Ammon's horn (tissue), 1 donor: ENCODE results near the gene OGFR.

Experiments
- DNase-seq: peaks from one replicate; pipeline ENCODE4 v3.0.0-alpha.2; 2016; ENCODE audit warnings: low spot score

The OGFR gene

DNA sequence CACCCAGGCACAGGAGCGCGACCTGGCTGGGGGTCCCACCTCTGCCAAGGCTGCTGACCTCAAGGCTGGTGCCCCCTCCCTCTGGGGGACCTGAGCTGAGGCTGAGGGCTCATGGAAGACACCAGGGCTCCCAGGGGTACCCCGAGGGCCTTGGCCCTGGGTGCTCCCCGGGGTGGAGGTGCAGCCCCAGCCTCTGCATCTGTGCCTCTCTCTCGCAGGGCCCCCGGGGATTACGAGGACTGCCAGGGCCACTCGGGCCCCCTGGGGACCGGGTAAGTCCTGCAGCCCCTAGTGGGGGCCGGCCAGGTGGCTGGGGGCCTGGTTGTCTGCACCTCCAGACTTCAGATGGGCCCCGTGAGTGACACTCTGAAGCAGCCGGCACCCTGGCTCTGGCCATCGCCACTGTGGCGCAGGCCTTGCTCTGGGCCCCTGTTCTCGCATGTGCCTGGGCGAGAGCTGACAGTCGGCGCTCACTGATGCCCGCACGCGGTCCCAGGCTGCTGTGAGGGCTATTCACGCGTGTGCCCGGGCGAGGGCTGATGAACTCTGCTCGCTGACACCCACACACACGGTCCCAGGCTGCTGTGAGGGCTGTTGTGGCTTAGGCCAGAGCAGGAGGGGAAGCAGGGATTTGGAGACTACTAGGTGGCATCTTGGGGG, 21.5 kb downstream of the OGFR start:
- DNase-seq: no peak

DNA sequence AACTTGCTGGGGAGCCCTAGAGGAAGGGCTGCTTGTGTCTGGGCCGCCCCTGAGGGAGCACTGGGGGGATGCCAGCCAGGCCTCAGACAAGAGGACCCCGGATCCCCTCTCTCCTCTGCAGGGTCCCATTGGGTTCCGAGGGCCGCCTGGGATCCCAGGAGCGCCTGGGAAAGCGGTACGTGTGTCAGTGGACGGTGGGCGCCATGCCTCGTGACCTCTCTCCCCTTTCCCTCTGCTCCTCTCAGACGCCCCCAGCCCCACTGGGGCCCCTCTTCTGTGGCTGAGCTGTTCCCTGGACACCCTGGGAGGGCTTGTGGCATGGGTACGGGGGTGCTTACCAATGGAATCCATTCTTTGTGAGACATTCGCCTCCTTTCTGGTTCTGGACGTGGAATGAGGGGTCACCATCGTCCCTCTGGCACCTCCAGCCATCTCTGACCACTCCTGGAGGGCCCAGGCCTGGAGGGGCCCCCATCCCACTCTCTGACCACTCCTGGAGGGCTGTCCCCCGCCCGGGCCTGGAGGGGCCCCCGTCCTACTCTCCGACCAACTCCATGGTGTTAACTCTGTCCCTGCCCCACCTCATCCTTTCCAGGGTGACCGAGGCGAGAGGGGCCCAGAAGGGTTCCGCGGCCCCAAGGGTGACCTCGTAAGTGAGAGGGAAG, 22.1 kb downstream of the OGFR start:
- no peak for DNase-seq

DNA sequence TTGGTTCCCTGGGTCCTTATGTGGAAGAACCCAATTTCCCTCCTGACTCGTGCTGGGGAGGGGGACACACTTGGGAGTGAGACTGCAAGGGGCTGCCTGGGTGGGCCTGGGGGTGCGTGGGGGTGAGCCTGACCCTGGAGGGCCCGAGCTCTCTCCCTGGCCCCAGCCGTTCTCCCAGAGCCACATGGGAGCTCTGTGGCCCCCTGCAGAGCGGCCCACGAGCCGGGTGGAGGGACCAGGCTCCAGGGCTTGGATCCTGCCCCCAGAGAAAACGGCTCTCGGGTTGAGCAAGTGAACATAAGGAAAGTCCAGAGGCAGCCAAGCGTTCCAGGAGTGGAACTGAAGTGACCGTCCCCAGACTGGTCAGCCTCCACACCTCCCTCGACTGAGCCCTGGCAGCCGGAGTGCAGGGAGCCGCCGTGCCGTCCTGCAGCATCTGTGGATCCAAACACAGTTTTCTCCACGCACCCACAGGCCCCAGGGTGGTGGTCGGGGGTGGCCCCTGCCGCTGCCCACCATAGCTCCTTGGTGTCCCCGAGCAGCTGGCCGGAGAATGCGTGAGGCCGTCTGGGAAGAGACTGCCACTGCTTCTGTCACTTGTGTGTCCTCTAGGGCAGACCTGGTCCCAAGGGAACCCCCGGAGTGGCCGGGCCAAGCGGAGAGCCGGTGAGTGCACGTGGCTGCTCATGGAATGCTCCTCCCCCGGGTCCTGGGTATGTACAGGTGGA, 22.8 kb downstream of the OGFR start:
- no peak for DNase-seq

DNA sequence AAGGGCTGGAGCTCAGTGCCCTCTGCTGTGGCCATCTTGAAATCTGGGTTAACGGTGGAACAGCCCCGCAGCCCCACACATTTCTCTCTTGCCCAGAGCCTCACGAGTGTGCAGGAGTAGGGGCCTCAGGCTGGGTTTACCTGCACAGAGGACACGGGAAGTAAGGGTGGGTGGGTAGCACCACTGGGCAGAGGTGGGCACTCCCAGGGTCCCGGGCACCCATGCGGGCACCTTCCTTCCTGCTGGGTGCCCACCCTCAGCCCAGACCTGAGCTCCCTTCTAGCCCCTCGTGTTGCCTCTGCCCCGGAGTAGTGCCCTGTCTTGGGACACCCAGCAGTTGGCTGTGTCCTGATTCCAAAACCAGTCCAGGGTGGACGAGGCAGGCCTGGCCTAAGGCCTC, 23.4 kb downstream of the OGFR start:
- DNase-seq: no peak

DNA sequence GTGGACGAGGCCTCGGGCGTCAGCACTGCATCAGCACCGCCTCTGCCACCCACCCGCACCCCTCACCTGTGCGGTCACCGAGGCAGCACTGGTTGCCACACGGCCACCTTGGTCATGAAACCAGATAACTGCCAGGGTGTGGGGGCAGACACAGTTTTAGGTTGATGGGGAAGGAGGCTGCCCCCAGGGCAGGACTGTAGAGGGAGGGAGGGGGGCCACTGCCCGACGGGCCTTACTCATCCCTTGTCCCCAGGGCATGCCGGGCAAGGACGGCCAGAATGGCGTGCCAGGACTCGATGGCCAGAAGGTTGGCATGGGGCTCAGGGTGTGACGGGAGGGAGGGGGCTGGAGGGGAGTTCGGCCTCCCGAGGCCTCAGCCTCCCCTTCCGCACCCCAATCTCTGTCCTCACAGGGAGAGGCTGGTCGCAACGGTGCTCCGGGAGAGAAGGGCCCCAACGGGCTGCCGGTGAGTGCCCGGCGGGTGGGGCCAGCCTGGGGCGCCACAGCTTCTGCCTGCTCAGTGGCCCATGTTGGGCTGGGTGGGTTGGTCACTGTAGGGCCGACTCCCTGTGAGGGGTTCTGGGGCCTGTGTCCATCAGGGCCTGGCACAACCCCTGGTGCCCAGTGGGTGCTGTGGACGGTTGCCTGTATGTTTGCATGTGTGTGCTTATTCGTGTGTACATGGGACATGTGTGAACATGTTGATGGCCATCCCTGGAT, 24.0 kb downstream of the OGFR start:
- DNase-seq: no peak

DNA sequence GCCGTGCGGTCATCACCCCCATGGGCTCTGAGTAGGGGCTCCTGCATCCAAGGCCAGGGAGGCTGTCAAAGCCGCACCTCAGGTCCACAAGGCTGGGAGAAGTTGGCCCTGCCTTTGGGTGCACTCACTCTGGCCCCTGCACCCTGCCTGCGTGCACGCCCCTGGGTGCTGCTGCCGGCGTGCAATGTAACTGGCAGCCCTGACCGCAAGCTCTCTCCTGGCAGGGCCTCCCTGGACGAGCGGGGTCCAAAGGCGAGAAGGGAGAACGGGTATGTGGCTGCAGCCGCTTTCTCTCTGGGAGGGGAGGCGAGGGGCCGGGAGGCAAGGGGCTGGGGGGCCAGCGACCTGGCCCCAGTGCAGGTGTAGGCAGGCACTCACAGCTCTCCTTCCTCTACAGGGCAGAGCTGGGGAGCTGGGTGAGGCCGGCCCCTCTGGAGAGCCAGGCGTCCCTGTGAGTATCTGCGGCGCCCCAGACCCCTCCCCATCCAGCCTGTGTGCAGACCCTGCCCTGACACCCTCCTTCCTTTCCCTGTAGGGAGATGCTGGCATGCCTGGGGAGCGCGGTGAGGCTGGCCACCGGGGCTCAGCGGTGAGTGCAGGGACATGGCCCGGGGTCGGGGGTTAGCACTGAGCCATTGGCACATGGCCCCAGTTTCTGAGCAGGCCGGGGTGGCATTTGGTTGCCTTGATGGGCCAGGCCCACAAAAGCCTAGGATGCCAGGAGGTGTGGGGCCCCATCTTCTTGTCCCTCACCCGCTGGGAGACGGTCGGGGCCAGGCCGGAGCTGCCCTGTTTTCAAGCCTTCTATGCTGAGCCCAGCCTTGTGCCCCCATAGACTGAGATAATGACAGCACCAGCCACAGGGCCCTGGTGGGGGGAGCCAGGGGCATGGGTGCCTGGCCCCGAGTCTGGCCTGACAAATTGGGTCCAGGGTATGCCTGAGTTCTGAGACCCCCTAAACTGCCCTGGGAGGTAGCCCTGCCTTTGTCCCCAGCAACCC, 24.9 kb downstream of the OGFR start:
- no peak for DNase-seq

DNA sequence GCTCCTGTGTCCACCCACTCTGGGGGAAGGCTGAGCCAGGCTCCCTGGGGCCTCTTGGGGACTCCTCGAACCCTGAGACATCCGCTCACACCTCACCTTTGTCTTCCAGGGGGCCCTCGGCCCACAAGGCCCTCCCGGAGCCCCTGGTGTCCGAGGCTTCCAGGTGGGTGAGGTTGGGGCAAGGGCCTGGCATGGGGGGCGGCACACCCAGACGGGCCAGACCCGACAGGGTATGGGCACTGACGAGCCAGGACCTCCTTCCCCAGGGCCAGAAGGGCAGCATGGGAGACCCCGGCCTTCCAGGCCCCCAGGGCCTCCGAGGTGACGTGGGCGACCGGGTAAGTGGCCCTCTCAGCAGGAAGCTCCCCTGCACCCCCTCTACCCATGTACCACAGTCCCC, 25.6 kb downstream of the OGFR start:
- no peak for DNase-seq

DNA sequence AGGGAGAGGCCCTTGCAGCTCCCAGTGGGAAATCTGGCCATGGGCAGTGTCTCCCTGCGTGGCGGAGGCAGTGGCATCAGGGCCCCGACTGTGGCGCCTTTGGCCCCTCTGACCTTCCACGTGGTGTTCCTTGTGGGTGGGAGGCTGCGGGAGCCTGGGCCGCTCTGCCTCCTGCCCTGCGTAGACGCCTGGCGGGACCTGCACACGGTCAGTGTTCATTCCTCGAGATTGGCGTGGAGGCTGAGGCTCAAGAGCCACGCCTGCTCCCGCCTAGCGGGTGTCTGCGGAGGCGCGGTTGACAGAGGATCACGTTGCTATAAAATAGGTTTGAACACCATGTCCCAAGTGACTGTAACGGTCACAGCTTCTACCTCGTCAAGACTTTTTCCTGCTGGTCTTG, 26.2 kb downstream of the OGFR start:
- DNase-seq: no peak

DNA sequence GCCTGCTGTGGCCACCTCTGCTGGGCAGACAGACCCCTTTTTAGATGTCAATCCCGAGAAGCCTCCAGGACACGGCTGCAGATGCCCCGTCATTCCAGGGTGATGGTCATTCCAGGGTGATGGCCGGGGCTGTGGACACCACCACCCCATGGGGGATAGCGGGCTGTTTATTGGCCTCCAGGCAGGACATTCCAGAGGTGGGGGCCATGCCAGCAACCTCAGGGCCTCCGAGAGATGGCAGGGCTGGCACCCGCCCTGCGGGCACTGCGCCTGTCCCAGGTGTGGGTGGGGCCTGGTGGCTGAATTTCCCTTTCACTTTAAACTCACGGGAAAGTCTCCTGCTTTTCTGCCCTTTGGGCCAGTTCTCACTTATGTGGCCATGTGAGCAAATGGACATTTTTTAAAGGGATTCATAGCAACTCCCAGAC, 26.7 kb downstream of the OGFR start:
- DNase-seq: no peak

DNA sequence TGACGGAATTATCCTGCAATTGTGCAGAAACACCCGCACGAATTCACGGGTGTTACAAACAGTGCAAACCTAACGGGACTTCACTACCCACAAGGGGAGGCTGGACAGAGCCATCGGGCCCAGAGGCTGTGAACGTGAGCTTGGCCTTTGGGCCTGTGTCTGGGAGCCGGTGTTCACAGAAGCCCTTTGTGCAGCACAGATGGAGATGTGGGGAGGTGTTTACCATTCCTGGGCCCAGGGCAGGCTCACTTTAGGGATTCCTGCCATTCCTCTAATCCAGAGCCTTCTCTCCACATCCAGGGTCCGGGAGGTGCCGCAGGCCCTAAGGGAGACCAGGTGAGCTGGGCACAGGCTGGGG, 27.2 kb downstream of the OGFR start:
- no peak for DNase-seq

DNA sequence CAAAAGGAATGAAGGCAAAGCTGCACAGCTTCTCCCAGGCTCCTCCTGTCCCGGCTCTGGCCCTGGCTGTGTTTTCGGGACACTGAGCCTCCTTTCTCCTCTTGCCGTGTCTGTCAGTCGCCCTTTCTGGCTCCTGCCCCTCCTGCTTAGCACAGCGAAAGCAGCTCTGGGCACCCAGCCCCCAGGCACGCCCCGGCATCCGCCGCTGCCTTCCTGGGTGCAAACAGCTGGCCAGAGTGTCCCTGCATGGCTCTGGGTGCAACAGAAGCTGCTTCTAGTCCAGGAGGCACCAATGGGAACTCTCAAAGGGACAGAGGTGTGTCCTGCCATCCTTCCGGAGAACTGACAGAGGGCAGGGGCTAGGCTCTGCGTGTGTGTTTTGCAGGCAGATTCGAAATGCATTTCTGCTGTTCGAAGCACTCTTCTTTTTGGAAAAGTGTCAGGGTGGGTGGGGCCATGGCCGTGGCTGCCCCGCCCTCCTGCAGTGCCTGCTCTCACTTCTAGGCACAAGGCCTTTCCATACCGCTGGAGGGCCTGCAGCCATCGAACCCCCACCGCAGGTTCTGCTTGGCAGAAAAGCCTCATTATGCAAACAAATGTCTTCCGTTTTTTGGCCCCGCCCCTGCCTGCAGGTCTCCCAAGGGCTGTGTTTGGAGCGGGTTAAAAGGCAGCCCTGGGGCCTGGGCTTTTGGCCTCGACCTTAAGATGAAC, 27.7 kb downstream of the OGFR start:
- no peak for DNase-seq

DNA sequence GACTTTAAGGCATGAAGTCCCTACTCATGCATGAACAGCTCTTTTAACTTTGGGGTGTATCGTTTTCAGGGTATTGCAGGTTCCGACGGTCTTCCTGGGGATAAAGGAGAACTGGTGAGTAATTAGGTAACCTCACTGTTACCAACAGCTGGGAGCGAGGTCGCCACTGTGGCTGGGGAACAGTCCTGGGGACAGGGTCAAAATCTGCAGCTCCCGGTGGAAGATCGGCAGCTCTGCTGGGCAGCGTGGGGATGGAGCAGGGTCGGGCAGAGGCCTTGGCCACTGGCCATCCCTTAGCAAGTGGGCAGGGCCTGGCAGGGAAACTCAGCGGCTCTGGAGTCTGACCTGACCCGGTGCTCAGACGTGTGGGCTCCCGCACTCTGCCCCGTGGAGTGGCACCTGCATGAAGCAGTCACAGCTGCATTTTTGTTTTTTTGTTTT, 28.3 kb downstream of the OGFR start:
- no peak for DNase-seq

DNA sequence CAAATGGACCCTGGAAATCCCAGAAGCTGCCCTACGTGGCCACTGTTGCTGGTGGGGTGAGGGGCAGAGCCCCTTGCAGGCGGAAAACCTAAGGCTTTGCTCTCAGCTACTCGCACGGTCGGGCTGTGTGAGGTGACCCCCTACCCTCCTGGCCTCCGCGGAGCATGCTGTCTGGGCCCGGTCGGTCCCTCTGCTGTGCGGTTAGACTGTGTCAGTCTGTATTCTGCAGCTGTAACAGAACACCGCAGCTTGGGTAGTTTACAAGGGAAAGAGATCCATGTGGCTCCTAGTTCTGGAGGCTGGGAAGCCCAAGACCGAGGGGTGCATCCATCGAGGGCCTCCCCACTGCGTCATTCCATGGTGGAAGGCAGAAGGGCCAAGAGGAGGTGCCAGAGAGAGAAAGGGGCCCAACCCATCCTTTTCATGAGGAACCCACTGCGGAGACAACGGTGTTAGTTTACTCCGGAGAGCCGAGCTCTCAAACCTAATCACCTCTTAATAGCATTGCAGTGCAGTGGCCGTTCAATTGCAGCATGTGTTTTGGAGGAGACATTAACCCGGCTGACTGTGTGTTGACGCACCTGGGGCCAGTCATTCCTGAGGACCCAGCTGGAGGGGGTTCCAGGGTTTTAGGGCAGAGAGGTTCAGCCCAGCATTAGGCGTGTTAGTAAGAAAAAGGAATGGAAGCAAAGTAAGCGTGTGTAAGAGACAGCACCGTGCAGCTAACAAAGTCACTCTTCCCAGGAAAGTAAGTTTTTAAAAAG, 30.5 kb downstream of the OGFR start:
- DNase-seq: no peak

DNA sequence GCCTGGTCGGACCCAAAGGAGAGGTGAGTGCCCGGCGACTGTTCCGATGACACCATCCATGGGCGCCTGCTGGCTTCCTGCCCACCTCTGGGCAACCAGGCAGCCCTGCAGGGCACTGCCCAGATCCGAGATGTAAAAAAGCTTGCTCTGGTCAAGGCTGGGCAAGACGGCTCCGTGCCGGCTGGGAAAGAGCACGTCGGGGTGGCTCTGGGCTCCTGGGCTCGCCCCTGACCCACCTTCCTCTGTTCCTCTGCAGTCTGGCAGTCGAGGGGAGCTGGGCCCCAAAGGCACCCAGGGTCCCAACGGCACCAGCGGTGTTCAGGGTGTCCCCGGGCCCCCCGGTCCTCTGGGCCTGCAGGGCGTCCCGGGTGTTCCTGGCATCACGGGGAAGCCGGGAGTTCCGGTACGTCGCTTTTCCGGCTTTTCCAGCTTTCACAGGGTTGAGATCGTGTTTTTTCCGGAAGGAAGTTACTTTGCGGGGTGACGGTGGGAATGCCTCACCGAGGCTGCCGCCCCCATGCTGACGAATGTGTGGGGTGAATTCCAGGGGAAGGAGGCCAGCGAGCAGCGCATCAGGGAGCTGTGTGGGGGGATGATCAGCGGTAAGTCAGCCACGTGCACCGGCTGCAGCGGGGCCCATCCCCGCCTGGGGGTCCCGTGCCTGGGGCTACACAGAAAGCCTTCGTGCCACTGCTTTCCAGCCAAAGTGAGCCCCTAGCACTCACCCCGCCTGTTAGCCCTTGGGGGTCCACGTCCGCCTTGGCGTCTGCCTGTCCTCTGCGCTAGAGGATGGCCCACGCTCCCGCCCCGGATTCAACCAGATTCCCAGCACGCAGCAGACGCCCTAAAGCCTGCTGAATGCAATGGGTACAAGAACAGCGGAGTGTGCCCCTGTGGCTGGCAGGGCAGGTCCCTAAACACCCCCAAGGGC, 31.6 kb downstream of the OGFR start:
- DNase-seq: no peak

DNA sequence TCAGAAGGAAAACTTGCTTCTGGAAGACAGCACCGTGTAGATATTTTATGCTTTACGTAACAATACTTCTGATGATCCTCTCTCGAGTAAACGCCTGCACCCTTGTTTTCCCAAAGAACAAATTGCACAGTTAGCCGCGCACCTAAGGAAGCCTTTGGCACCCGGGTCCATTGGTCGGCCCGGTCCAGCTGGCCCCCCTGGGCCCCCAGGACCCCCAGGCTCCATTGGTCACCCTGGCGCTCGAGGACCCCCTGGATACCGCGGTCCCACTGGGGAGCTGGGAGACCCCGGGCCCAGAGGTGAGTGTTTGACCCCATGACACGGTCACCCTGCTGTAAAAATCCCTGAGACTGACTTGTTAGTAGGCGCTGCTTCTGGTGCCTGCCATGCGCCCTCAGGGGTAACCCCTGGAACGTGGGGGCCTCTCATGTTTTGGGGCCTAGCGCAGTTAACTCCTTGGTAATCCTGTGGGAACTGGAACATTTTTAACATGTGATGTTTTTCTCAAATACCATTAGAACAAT, 32.4 kb downstream of the OGFR start:
- no peak for DNase-seq

DNA sequence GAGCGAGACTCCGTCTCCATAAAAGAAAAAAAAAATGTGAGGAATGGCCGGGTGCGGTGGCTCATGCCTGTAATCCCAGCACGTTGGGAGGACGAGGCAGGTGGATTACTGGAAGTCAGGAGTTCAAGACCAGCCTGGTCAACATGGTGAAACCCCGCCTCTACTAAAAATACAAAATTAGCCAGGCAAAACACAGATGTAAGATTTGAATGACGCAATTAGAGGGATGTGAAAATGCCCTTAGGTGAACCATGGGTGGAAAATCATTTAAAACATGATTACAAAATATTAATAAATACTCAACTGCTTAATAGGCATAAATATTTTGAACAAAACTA, 33.1 kb downstream of the OGFR start:
- DNase-seq: no peak

DNA sequence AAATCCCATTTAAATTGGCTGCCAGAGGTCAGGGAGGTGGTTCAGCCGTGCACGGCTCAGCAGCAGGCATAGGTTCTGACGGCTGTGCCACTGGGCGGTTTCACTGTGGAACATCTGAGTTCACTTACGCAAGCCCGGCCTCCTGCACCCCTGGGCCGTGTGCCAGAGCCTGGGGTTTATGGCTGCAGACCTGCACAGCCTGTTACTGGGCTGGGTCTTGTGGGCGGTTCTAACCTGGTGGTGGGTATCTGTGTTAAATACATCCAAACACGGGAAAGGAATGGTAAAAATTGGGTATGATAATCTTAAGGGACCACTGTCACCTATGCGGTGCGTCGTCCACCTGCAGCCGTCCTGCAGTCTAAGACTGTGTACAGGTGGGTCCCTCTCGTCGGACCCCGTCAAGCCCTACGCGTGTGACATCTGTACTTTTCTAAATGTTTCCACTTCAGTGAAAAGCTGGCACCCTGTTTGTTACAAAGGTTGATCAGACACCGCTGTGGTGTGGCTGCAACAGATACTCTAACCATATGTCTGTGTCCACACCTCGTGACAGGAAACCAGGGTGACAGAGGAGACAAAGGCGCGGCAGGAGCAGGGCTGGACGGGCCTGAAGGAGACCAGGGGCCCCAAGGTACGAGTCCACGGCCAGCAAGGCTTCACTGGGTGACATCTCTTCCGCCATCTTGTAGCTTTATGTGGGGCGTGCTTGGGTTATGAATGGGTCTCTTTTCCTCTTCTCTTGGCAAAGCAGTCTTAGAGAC, 33.7 kb downstream of the OGFR start:
- no peak for DNase-seq

DNA sequence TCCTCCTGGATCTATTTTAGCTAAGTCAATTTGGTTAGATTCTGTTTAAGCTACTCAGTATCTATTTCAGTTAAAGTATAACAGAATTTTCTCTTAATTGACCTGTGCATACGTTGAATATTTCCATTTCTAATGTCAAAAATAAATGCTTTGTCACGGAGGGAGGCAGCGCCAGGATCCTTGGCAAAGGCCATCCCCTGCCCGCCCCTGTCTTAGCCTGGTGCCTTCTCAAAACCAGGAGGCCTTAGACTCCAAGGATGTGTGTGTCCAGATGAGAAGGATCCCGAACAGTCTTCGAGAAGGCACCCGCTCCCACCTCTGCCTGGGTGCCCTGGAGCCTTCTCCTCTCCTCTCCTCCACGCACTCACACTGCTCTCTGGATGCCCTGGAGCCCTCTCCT, 34.6 kb downstream of the OGFR start:
- DNase-seq: no peak
